GM12878 (cell line): ENCODE results near the gene PRKAA1. TPM values are rescaled to one million over a fixed set of nuclear protein-coding genes. Genes with fewer than 3 reads are reported as not detected.

ENCODE experiments used
- BACH1 ChIP-seq: fragments of 450-650 bp; IDR thresholded peaks from 2 replicates; pipeline ENCODE4 v1.6.1; 2017; ENCODE audit warnings: mild to moderate bottlenecking, borderline replicate concordance
- CHD2 ChIP-seq: IDR thresholded peaks from 2 replicates; pipeline ENCODE4 v1.6.1; 2011; ENCODE audit warnings: low read depth, low read length, improper control_type of control experiment, borderline replicate concordance
- CREB1 ChIP-seq: IDR thresholded peaks from 2 replicates; pipeline ENCODE4 v1.6.1; 2012; ENCODE audit warnings: low read depth, mild to moderate bottlenecking, inconsistent platforms
- EED ChIP-seq: sonication (generic); IDR thresholded peaks from 2 replicates; pipeline ENCODE4 v1.6.1; 2016; ENCODE audit warnings: antibody characterized with exemption, low read depth
- FOS ChIP-seq: IDR thresholded peaks from 3 replicates; pipeline ENCODE4 v1.6.1; 2011; ENCODE audit warnings: borderline replicate concordance; ENCODE audit not compliant: insufficient read length; ENCODE audit errors: extremely low read depth
- GABPA ChIP-seq: IDR thresholded peaks from 2 replicates; pipeline ENCODE4 v1.6.1; 2014; ENCODE audit warnings: antibody characterized with exemption, low read depth, mild to moderate bottlenecking, inconsistent platforms
- IKZF2 ChIP-seq, 2 experiments: fragments of 450-650 bp; IDR thresholded peaks; 2 replicates each; pipeline ENCODE4 v1.6.1; 2017; ENCODE audit warnings: mild to moderate bottlenecking in 2 of 2, moderate library complexity in 2 of 2
- JUNB ChIP-seq: IDR thresholded peaks from 2 replicates; pipeline ENCODE4 v1.6.1; 2016; ENCODE audit warnings: antibody characterized with exemption, mild to moderate bottlenecking
- NBN ChIP-seq: fragments of 450-650 bp; IDR thresholded peaks from 2 replicates; pipeline ENCODE4 v1.6.1; 2016
- POU2F2 ChIP-seq: IDR thresholded peaks from 3 replicates; pipeline ENCODE4 v1.6.1; 2011; ENCODE audit warnings: low read depth, mild to moderate bottlenecking, low read length, borderline replicate concordance
- RBBP5 ChIP-seq: fragments of 200-600 bp; sonication (generic); conservative IDR thresholded peaks from 2 replicates; pipeline ENCODE4 v1.6.1; 2016
- RELA ChIP-seq: fragments of 450-650 bp; IDR thresholded peaks from 2 replicates; pipeline ENCODE4 v1.8.0; 2014; ENCODE audit warnings: borderline replicate concordance; ENCODE audit not compliant: partially characterized antibody
- SUPT20H ChIP-seq: IDR thresholded peaks from 2 replicates; pipeline ENCODE4 v1.6.1; 2011; ENCODE audit warnings: low read depth, mild to moderate bottlenecking, low read length, moderate library complexity, borderline replicate concordance; ENCODE audit not compliant: control insufficient read depth
- TCF12 ChIP-seq: IDR thresholded peaks from 2 replicates; pipeline ENCODE4 v1.6.1; 2011; ENCODE audit warnings: low read depth, mild to moderate bottlenecking, low read length
- WRNIP1 ChIP-seq: IDR thresholded peaks from 2 replicates; pipeline ENCODE4 v1.6.1; 2011; ENCODE audit warnings: low read depth, low read length, improper control_type of control experiment, borderline replicate concordance
- ZZZ3 ChIP-seq: IDR thresholded peaks from 2 replicates; pipeline ENCODE4 v1.6.1; 2011; ENCODE audit warnings: low read depth; ENCODE audit not compliant: control insufficient read depth, insufficient read length
- polyA plus RNA-seq, 11 experiments: library from polyadenylated mRNA; depleted of rRNA in 4 of 11; unstranded in 6 of 11; stranded (reverse) in 5 of 11; fragments of >200 nt; fragmentation: Nextera tagmentation in 4 of 11; fragmentation: Illumina TruSeq in 1 of 11; extraction: Ambion mirVana in 4 of 11; extraction: Trizol in 1 of 11; gene quantifications; 1 replicate in 1 of 11; 2 replicates in 10 of 11; pipeline versions ENCODE4 v1.2.1 to v1.2.3, GENCODE V29; 2011 to 2016; ENCODE audit warnings: inconsistent platforms in 2 of 11, missing spikeins in 2 of 11, low read depth in 1 of 11
- total RNA-seq, 4 experiments: library from RNA; depleted of rRNA in 3 of 4; stranded (reverse); fragments of >200 nt in 3 of 4; fragmentation: Illumina TruSeq in 1 of 4; extraction: Trizol in 1 of 4; gene quantifications; 2 replicates each; pipeline versions ENCODE4 v1.2.1 to v1.2.3, GENCODE V29; 2013 to 2021
- TF ChIP-seq, protein P1 (sequence below): fragments of 450-650 bp; IDR thresholded peaks from 2 replicates; pipeline ENCODE4 v1.6.1; 2016; ENCODE audit warnings: mild to moderate bottlenecking
- TF ChIP-seq, protein P2 (sequence below): fragments of 450-650 bp; IDR thresholded peaks from 2 replicates; pipeline ENCODE4 v1.6.1; 2017; ENCODE audit warnings: antibody characterized with exemption, mild to moderate bottlenecking, moderate library complexity
- TF ChIP-seq, protein P3 (sequence below): fragments of 450-650 bp; IDR thresholded peaks from 2 replicates; pipeline ENCODE4 v1.6.1; 2017; ENCODE audit warnings: borderline replicate concordance
- TF ChIP-seq, protein P4 (sequence below): fragments of 450-650 bp; IDR thresholded peaks from 2 replicates; pipeline ENCODE4 v1.6.1; 2014; ENCODE audit warnings: mild to moderate bottlenecking
- TF ChIP-seq, protein P5 (sequence below): fragments of 450-650 bp; IDR thresholded peaks from 2 replicates; pipeline ENCODE4 v1.6.1; 2017; ENCODE audit warnings: mild to moderate bottlenecking

The PRKAA1 gene
- total and polyA plus RNA-seq, 10 of the 15 experiments (the other 5 are each of a cell fraction or from before 2014, with no cell fraction given): 13.6 to 55.5 (median 29.6) TPM

DNA sequence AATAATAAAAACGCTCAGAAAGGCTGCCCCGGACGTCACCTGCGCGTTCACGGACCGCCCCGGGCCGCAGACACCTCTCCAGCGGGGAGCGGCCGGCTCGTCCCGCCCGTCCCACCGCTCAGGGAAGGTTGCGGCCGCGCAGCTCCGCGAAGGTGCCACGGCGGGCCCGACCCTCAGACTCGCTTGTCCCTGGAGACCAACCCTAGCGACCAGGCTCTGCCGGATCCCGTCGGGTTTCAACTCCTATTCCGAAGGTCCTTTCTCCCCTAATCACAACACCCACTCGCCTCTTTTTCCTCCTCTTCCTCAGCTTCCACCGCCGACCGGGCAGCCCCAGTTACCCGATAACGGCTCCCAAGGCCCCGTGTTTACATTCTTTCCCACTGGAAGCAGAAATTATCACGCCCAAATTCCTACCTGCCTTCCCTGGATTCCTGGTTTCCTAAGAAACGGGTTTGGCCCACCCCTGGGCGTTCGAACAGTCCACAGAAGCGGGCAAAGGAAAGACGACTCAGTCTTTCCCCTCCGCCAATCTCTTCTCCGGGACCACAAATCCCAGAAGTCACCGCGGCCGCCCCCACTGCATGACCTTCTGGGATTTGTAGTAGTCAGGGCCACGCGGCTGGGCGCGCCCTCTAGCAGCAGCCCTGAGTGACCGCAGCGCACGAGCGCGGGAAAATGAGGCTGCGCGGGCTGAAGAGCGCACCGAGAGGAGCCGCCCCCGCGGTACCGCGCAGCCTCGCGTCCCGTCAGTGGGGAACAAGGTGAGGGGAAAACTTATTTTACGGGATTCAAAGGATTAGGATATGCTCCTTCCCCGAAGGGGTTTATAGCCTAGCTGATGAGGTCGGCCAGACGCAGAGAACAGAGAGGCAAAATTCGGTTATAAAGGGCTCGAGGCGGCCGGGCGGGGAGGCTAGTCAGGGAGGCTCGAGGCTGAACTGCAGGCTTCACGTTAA lies 42.5 kb downstream of the PRKAA1 start, which contains the start of gene TTC33 (continued):
- TF ChIP-seq WRNIP1 (no peak), SUPT20H (no peak), NBN (no peak), EED (no peak), TCF12 (peak; percentile 53; the same call in 1 of the 2 replicates), POU2F2 (peak; percentile 64; the same call in 1 of the 3 replicates), RELA (no peak), JUNB (no peak), IKZF2 (IDR thresholded peaks at IDR 0.05) (peak in 1 of 2 experiments; percentile 45; a peak in 3 of 4 replicates), GABPA (peak; percentile 74; the same call in 1 of the 2 replicates), CHD2 (peak; percentile 82), BACH1 (0 out of 2 replicates have a peak, but pooled peaks have one; percentile 4), RBBP5 (no peak), ZZZ3 (no peak), CREB1 (peak; percentile 78), FOS (no peak)
- TF ChIP-seq, protein P1, sequence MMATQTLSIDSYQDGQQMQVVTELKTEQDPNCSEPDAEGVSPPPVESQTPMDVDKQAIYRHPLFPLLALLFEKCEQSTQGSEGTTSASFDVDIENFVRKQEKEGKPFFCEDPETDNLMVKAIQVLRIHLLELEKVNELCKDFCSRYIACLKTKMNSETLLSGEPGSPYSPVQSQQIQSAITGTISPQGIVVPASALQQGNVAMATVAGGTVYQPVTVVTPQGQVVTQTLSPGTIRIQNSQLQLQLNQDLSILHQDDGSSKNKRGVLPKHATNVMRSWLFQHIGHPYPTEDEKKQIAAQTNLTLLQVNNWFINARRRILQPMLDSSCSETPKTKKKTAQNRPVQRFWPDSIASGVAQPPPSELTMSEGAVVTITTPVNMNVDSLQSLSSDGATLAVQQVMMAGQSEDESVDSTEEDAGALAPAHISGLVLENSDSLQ: peak; percentile 68
- TF ChIP-seq, protein P2, sequence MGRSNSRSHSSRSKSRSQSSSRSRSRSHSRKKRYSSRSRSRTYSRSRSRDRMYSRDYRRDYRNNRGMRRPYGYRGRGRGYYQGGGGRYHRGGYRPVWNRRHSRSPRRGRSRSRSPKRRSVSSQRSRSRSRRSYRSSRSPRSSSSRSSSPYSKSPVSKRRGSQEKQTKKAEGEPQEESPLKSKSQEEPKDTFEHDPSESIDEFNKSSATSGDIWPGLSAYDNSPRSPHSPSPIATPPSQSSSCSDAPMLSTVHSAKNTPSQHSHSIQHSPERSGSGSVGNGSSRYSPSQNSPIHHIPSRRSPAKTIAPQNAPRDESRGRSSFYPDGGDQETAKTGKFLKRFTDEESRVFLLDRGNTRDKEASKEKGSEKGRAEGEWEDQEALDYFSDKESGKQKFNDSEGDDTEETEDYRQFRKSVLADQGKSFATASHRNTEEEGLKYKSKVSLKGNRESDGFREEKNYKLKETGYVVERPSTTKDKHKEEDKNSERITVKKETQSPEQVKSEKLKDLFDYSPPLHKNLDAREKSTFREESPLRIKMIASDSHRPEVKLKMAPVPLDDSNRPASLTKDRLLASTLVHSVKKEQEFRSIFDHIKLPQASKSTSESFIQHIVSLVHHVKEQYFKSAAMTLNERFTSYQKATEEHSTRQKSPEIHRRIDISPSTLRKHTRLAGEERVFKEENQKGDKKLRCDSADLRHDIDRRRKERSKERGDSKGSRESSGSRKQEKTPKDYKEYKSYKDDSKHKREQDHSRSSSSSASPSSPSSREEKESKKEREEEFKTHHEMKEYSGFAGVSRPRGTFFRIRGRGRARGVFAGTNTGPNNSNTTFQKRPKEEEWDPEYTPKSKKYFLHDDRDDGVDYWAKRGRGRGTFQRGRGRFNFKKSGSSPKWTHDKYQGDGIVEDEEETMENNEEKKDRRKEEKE: no peak
- TF ChIP-seq, protein P3, sequence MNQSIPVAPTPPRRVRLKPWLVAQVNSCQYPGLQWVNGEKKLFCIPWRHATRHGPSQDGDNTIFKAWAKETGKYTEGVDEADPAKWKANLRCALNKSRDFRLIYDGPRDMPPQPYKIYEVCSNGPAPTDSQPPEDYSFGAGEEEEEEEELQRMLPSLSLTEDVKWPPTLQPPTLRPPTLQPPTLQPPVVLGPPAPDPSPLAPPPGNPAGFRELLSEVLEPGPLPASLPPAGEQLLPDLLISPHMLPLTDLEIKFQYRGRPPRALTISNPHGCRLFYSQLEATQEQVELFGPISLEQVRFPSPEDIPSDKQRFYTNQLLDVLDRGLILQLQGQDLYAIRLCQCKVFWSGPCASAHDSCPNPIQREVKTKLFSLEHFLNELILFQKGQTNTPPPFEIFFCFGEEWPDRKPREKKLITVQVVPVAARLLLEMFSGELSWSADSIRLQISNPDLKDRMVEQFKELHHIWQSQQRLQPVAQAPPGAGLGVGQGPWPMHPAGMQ: no peak
- TF ChIP-seq, protein P4, sequence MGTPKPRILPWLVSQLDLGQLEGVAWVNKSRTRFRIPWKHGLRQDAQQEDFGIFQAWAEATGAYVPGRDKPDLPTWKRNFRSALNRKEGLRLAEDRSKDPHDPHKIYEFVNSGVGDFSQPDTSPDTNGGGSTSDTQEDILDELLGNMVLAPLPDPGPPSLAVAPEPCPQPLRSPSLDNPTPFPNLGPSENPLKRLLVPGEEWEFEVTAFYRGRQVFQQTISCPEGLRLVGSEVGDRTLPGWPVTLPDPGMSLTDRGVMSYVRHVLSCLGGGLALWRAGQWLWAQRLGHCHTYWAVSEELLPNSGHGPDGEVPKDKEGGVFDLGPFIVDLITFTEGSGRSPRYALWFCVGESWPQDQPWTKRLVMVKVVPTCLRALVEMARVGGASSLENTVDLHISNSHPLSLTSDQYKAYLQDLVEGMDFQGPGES: no peak
- TF ChIP-seq, protein P5, sequence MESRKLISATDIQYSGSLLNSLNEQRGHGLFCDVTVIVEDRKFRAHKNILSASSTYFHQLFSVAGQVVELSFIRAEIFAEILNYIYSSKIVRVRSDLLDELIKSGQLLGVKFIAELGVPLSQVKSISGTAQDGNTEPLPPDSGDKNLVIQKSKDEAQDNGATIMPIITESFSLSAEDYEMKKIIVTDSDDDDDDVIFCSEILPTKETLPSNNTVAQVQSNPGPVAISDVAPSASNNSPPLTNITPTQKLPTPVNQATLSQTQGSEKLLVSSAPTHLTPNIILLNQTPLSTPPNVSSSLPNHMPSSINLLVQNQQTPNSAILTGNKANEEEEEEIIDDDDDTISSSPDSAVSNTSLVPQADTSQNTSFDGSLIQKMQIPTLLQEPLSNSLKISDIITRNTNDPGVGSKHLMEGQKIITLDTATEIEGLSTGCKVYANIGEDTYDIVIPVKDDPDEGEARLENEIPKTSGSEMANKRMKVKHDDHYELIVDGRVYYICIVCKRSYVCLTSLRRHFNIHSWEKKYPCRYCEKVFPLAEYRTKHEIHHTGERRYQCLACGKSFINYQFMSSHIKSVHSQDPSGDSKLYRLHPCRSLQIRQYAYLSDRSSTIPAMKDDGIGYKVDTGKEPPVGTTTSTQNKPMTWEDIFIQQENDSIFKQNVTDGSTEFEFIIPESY: no peak; the same call in 1 of the 2 replicates
